Type B pancreatic cell (in vitro differentiated cells): Measurements from ENCODE around the gene FBL. TPM values are rescaled to one million over a fixed set of nuclear protein-coding genes. Genes with fewer than 3 reads are reported as not detected.
A peak's percentile ranks its signal among the peaks of the same experiment; 100 is the strongest.

Source experiments
- DNase-seq: peaks from one replicate; pipeline ENCODE4 v3.0.0; 2021; ENCODE audit warnings: mixed read lengths; ENCODE audit not compliant: unreplicated experiment; ENCODE audit errors: extremely low spot score
- H3K27ac Mint-ChIP-seq: 2 replicates; pipeline ENCODE4 v1.8.0; 2021; ENCODE audit warnings: mild to moderate bottlenecking, mixed read lengths
- H3K27me3 Mint-ChIP-seq: 2 replicates; pipeline ENCODE4 v1.8.0; 2021; ENCODE audit warnings: mixed read lengths
- H3K36me3 Mint-ChIP-seq: 2 replicates; pipeline ENCODE4 v1.8.0; 2021; ENCODE audit warnings: mixed read lengths
- H3K4me1 Mint-ChIP-seq: one replicate; pipeline ENCODE4 v1.8.0; 2021; ENCODE audit warnings: mixed read lengths; ENCODE audit not compliant: unreplicated experiment
- H3K4me3 Mint-ChIP-seq: 2 replicates; pipeline ENCODE4 v1.8.0; 2021; ENCODE audit warnings: mild to moderate bottlenecking, mixed read lengths
- H3K9me3 Mint-ChIP-seq: 2 replicates; pipeline ENCODE4 v1.8.0; 2021; ENCODE audit warnings: mixed read lengths
- CTCF ChIP-seq: fragments of 200-600 bp; sonication (generic); conservative IDR thresholded peaks from 2 replicates; pipeline ENCODE4 v1.5.0; 2021; ENCODE audit warnings: antibody characterized with exemption, mild to moderate bottlenecking
- total RNA-seq: library from RNA; stranded (reverse); gene quantifications from 2 replicates; pipeline ENCODE4 v1.2.1, GENCODE V29; 2021; ENCODE audit warnings: low replicate concordance

The FBL gene
- total RNA-seq, 1 donor from 2014 or later: 356 TPM

GRCh38 chr19:39840492-39840891 lies 5.7 kb downstream of the FBL start:
- no peak overlapping the region for H3K4me3 Mint-ChIP-seq
- no peaks in the 10 kb centered on the region for H3K27me3 Mint-ChIP-seq
- TF ChIP-seq CTCF: no peak
- H3K4me1 Mint-ChIP-seq: peaks cover 37% of the 10 kb centered on the region
- peaks cover 17% of the 10 kb centered on the region for H3K36me3 Mint-ChIP-seq
- no peak overlapping the region for H3K27ac Mint-ChIP-seq
- DNase-seq: no peak
- H3K9me3 Mint-ChIP-seq: no peaks in the 10 kb centered on the region

- H3K27ac Mint-ChIP-seq: peak overlapping the region; percentile 50
- H3K4me1 Mint-ChIP-seq: peaks cover 33% of the 10 kb centered on the region
- TF ChIP-seq CTCF: no peak
- peaks cover 17% of the 10 kb centered on the region for H3K36me3 Mint-ChIP-seq
- H3K9me3 Mint-ChIP-seq: no peaks in the 10 kb centered on the region
- H3K27me3 Mint-ChIP-seq: no peaks in the 10 kb centered on the region
- H3K4me3 Mint-ChIP-seq: no peak overlapping the region
- no peak for DNase-seq
These were observed 6.4 kb downstream of the FBL start for GRCh38 chr19:39839678-39840327.

DNA sequence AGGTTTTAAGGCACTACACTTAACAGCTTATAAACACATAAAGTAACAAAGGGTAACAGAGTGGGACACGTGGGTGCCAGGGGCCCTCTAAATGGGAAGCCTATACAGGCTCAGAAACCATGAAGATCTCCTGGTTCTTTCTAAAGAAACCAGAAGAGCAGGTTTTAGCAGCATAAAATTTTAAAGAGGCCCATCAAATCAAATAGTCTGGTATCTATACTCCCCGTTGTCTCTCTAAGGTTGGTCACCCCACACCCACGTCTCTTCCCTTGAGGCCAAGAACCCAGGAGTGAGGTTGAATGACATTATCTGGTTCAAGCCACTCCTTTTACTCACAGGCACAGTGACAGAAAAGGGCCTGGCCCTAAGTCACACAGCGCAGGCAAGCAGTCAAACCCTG lies 7.6 kb downstream of the FBL start:
- Mint-ChIP-seq H3K4me3 (no peak overlapping the region), H3K27ac (peak overlapping the region; percentile 85), H3K27me3 (no peaks in the 10 kb centered on the region), H3K9me3 (no peaks in the 10 kb centered on the region), H3K4me1 (peaks cover 25% of the 10 kb centered on the region), H3K36me3 (peaks cover 19% of the 10 kb centered on the region)
- TF ChIP-seq CTCF: no peak
- DNase-seq: no peak

DNA sequence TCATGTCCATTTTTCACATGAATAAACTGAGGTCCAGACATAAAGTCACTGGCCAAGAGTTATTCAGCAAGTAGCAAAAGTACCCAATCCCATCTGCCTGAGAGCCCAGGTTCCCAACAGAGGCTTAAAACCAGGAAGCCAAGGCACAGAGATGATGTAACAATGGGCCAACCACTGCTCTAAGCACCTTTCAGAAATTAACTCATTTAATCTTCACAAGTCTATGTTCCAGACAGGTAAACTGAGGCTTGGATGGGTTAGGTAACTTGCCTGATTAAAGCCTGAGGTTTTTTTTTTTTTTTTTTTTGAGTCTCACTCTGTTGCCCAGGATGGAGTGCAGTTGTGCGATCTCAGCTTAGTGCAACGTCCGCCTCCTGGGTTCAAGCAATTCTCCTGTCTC lies 8.2 kb downstream of the FBL start:
- peaks cover 19% of the 10 kb centered on the region for H3K36me3 Mint-ChIP-seq

DNA sequence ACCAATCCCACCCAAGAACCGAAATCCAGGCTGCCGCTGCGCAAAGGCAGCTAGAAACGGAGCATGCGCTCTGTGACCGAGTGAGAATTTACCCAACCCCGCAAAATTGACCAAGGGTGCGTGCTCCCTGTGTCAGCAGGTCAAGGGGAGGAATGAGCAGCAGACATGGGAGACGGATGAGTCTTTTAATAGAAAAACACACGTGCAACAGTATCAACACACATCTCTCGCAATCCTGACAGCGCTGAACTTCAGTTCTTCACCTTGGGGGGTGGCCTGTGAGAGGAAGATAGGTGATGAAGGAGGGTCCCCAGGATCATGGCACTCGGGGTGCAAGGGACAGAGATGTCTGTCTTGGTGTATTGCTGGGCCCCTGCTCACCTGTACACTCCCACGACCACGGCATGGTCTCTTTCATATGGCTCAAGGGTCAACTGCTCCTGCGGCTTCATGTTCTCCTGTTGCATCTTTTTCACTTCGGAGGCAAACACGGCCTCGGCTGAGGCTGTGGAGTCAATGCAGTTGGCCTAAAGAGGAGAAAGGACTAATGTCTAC lies 11.8 kb downstream of the FBL start:
- TF ChIP-seq CTCF: no peak
- Mint-ChIP-seq H3K36me3 (peaks cover 37% of the 10 kb centered on the region), H3K27ac (peak overlapping the region; percentile 93), H3K4me3 (peak overlapping the region; percentile 87), H3K27me3 (no peaks in the 10 kb centered on the region), H3K4me1 (peaks cover 25% of the 10 kb centered on the region), H3K9me3 (no peaks in the 10 kb centered on the region)
- DNase-seq: no peak

More for the DNA sequence above, 8.2 kb downstream of the FBL start:
- Mint-ChIP-seq H3K27ac (peak overlapping the region; percentile 85), H3K4me3 (no peak overlapping the region), H3K9me3 (no peaks in the 10 kb centered on the region), H3K27me3 (no peaks in the 10 kb centered on the region), H3K4me1 (peaks cover 23% of the 10 kb centered on the region)
- DNase-seq: no peak
- TF ChIP-seq CTCF: no peak
